Retinal pigment epithelial cell (primary cell): ENCODE results near the gene ESPN.

Experiments used
- DNase-seq: peaks from one replicate; pipeline ENCODE4 v3.0.0-alpha.2; 2010; ENCODE audit warnings: low read depth
- H3K4me3 ChIP-seq: 2 replicates; pipeline ENCODE4 v1.5.1; 2011; ENCODE audit warnings: mild to moderate bottlenecking, low read length, control low read depth, moderate library complexity
- CTCF ChIP-seq: conservative IDR thresholded peaks from 2 replicates; pipeline ENCODE4 v1.5.1; 2011; ENCODE audit warnings: low read depth, low read length, control low read depth, inconsistent platforms

The ESPN gene

GRCh38 chr1:6500544-6501278 is 76.1 kb downstream of the ESPN start:
- no peak overlapping the region for H3K4me3 ChIP-seq
- TF ChIP-seq CTCF: no peak
- no peak for DNase-seq

- TF ChIP-seq CTCF: no peak
- no peak for DNase-seq
- H3K4me3 ChIP-seq: no peak overlapping the region
Observed at GRCh38 chr1:6501279-6501813, 76.8 kb downstream of the ESPN start.

GRCh38 chr1:6502000-6502891 is 77.7 kb downstream of the ESPN start:
- H3K4me3 ChIP-seq: no peak overlapping the region
- TF ChIP-seq CTCF: no peak
- DNase-seq: no peak

GRCh38 chr1:6503884-6504602 is 79.5 kb downstream of the ESPN start:
- no peak for DNase-seq
- H3K4me3 ChIP-seq: no peak overlapping the region
- no peak for TF ChIP-seq CTCF

- no peak overlapping the region for H3K4me3 ChIP-seq
- DNase-seq: no peak
- no peak for TF ChIP-seq CTCF
Observed at GRCh38 chr1:6504887-6505286, 80.3 kb downstream of the ESPN start.

- no peak for DNase-seq
- no peak overlapping the region for H3K4me3 ChIP-seq
- no peak for TF ChIP-seq CTCF
Observed at GRCh38 chr1:6505367-6506209, 81.0 kb downstream of the ESPN start.
